ENCODE results near the gene NUDT21.
"Not testable (repeated sequence)": the region's sequence is repeated elsewhere in the genome, so short reads cannot be mapped to it uniquely, and the experiment has no call there.

The NUDT21 gene

GRCh38 chr16:56450986-56451752 is at the start of gene NUDT21, which contains the start of gene OGFOD1:
NUDT21 (minus strand) TSS chr16:56451332; CDS start chr16:56451202, 130 bp downstream.
OGFOD1 (plus strand) TSS chr16:56451554; CDS start chr16:56451613, 59 bp downstream.
- peak; percentile 95 for DNase-seq

DNA sequence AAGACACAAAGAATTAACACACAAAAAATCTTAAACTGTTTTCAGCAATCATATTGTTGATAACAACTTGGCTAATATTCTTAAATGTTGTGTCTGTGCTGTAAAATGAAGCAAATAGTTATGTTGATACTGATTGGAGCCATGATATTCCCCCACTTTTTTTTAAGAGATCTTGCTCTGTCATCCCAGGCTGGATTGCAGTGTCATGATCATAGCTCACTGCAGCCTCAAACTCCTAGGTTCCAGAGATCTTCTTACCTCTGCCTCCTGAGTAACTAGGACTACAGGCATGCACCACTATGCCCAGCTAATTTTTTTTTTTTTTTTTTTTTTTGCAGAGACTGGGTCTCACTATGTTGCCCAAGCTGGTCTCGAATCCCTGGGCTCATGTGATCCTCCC is 42.7 kb upstream of the NUDT21 start:
- no peak for DNase-seq

DNA sequence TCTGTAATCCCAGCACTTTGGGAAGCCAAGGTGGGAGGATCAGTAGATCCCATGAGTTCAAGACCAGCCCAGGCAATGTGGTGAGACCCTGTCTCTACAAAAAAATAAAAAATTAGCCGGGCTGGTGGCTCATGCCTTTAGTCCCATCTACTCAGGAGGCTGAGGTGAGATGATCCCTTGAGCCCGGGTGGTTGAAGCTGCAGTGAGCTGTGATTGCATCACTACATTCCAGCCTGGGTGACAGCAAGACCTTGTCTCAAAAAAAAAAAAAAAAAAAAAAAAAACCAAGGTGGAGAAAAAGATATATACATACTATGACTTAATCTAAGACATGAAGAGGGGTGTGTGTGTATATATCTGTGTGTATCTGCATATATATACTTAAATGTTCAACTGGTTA is 42.0 kb upstream of the NUDT21 start:
- DNase-seq = no peak

- DNase-seq = no peak
These were observed 40.6 kb upstream of the NUDT21 start for GRCh38 chr16:56491657-56492261.

DNA sequence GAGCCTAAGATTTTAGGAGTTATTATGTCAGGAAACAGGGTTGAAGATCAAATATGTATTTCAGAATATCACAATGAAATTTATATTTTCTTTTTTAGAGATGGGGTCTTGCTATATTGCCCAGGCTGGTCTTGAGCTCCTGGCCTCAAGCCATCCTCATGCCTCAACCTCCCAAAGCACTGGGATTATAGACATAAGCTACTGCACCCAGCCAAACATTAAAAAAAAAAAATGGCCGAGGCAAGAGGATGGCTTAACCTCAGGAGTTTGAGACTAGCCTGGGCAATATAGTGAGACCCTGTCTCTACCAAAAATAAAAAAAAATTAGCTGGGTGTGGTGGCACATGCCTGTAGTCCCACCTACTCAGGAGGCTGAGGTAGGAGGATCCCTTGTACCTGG is 37.7 kb upstream of the NUDT21 start:
- not testable (repeated sequence) for DNase-seq

DNA sequence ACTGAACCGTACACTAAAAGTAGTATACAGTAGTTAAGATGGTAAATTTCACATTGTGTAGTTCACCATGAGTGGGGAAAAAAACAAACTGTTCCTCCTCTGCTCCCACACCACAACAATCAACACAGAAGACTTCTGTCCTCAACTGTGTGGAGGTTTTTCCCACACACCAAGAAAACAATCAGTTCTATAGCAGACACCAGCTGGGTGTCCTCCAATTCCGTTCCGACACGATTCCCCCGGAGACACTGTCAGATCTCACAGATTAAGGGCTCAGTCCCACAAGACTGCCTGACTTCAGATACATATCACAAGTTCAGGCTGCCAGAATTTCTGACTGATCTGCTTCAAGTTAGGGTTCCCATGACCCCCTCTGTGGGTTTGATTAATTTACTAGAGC is 36.9 kb upstream of the NUDT21 start:
- no peak for DNase-seq

DNA sequence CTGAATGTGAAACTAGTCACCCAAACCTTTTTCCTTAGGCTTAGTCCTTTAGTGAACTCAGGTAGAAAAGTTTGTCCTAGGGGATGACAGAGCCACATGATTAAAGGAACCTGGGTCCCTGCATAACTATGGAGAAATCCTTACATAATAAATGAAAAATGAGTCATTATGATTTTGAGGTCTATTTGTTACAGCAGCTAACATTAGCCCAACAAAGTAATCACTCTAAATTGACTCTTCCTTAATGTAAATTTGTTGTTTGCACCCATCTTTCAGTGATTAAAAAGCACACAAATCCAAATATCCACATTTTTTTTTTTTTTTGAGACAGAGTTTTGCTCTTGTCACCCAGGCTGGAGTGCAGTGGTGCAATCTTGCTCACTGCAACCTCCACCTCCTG is 32.3 kb upstream of the NUDT21 start:
- DNase-seq = no peak

DNA sequence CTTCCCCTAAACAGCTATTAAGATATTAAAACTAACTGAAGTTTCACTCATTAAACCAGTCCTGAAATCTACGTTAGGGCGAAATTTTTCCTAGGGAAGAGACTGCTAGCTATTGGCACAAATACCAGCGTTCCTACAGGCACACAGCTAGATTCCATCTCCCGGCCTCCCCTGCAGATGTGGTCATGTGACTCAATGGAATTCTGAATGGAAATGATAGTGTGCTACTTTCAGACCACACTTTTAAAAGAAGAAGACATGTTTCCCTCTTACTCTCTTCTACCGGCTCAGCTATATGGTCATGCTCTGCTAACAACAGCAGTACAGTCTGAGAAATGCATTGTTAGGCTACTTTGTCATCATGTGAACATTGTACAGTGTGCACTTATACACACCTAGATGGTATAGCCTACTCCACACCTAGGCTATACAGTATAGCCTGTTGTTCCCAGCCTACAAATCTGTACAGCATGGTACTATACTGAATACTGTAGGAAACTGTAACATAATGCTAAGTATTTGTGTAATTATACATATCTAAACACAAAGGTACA is 31.6 kb upstream of the NUDT21 start:
- no peak for DNase-seq

- peak; percentile 53 for DNase-seq
These were observed 30.5 kb upstream of the NUDT21 start for GRCh38 chr16:56481468-56482122.

GRCh38 chr16:56480776-56481467 is 29.8 kb upstream of the NUDT21 start:
- no peak for DNase-seq

GRCh38 chr16:56479469-56479868 is 28.3 kb upstream of the NUDT21 start:
- DNase-seq = no peak

DNA sequence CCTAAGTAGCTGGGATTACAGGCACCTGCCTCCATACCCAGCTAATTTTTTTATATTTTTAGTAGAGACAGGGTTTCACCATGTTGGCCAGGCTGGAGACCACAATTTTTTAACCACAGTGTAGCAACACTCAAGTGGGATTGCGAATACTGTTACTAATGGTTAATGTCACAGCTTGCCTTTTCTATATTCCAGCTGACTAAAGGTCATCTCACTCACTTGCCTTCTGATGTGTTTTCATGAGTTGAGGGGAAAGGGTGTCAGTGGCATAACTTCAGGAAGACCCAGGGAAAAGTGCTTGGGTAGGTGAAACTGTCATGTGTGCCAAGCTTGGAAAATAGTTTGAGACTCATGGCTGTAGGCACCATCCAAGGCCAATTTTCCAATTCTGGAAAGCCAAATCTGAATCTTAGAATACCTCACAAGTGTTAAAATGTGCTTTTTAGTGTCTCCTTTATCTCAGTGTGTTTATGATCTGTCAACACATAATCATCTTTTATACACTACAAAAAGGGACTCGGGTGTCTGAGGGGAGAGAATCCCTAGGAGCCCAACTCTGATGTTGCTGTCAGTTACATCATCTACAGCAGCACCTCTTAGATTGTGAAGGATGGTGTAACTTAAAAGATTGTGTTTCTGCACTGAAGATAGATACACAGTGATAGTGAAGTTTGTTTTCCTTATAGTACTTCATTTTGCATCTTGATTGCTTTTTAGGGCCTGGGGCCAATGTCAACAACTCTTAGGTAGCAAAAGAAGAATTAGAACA is 27.3 kb upstream of the NUDT21 start:
- peak; percentile 41 for DNase-seq

DNA sequence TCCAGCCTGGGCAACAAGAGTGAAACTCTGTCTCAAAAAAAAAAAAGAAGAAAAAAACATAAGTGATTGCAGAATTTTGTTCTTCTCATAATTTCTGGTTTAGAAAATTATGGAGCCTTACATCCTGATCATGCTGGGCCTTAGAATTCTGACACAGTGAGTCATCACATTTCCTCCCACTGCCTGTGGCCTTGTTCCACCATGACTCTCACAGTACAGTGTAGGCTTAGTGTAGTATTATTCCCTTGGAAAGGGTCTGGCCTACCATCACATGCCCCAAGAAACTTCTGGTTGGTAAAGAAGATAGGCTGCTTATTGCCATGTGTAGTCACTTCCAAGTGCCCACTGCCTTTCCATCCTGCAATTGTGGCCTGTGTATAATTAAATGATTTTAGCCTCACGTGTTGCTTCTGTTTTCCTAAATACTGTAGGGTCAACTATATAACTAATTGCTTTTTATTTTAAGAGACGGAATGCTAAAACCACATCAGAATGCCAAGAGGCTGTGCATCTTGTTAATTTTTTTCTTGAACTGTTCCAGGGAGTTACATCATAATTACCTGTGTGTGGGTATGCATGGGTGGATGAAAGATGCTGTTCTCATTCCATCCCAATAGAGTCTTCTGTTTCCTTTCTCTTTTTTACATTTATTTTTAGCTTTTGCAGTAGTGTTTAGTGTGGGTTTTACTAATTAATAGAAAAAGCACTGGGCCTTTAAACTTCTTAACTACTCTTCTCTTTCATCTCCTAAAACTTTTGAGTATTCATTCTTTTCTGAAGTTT is 26.2 kb upstream of the NUDT21 start:
- DNase-seq = no peak

- DNase-seq = no peak
These were observed 24.1 kb upstream of the NUDT21 start for GRCh38 chr16:56475201-56475600.

GRCh38 chr16:56470666-56471065 is 19.5 kb upstream of the NUDT21 start:
- no peak for DNase-seq

GRCh38 chr16:56470232-56470631 is 19.1 kb upstream of the NUDT21 start:
- no peak for DNase-seq

- DNase-seq = no peak
These were observed 18.6 kb upstream of the NUDT21 start for GRCh38 chr16:56469748-56470147.

DNA sequence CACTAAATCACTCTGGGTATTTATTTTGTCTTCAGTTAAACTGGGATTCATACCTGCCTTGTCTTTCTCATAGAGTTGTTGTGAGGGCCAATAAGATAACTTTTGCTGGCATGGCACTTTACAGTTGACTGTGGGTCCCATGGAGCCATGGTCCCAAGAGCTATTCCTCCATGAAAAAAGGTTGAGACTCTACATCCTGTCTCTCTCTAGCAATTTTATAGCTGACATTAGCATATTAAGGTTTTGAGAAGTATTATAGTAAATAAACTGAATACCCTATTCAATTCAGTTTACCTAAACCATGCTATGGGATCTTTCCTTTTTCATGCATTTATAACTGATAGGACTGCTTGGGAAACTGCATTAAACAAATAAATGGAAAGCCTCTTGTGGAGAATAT is 17.7 kb upstream of the NUDT21 start:
- no peak for DNase-seq

- DNase-seq = no peak
These were observed 15.2 kb upstream of the NUDT21 start for GRCh38 chr16:56466344-56466743.

GRCh38 chr16:56463153-56463552 is 12.0 kb upstream of the NUDT21 start:
- no peak for DNase-seq

DNA sequence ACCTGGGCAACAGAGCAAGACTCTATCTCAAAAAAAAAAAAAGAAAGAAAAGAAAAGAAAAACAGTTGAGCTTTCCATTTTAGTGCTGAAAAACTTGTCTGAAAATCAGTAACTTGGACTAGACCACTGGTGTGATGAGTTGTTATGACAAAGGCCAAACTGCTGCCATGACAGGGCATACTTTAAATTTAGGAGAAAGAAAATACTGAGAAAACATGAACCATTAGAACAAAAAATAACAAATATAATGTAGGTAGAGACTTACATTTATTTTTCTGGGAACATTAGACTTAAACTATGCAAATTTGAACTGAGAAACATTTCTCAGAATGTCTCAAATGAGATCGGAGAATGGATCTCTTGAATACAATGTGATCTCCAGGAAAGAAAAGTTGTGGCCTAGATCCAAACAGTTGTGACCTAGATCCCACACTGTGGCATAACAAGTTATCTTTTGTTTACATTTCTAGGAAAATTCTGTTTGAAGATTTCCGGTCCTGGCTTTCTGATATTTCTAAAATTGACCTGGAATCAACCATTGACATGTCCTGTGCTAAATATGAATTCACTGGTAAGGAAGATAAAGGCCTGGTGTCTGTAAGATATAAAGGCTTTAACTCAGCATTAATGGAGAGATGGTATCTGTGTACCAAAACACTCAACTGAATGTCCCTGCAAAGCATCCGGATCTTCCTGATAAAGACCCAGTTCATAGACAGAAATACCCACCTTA is 11.1 kb upstream of the NUDT21 start:
- peak; percentile 73 for DNase-seq
